ENCODE data around the gene PNKP. TPM values are rescaled to one million over a fixed set of nuclear protein-coding genes. Genes with fewer than 3 reads are reported as not detected.

The PNKP gene
- 38.9 TPM for polyA plus RNA-seq (2012; ENCODE audit: missing spikeins)

DNA sequence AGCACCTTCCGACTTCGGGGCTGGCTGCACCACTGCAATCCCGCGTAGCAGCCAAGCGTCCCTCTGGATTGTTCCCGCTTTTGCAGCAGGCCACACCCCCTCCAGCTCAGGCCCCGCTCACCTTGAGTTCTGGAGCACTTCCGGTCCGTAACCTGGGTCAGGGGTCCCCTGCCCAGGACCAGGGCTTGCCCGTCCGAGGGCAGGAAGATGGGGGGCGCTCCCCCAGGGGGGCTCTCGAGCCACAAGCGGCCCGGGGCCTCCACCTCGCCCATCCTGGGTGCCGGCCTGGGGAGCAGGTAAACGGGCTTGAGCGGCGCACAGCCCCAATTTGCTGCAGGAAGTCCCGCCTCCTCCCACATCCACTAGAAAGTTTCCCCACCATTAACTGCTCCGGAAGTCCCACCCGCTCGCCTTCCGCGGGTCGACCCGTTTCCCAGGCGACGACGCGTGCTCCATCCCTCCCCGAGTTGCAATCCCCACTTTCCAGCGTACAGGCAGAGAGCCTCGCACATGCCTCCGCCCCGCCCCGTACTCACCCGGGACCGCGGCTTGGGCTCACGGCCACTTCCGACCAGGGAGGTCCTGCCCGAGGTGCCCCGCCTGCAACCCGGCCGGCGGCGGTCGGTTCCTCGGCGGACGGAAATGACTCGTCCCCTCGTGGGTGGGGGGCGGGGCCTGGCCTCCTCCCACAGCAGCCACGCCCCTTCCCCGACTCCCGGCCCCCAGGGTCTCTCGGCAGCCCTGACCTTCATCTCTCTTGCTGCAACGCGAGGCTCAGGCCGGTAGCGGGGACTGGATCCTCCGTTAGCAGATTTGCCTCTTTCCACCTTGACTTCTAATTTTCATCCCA, at the start of gene PNKP:
TSS of gene PNKP (minus strand) at position 644 of the 850 bp plus-strand sequence. CDS start at position 272, 372 bp downstream.
- peak; percentile 98 for FAIRE-seq

DNA sequence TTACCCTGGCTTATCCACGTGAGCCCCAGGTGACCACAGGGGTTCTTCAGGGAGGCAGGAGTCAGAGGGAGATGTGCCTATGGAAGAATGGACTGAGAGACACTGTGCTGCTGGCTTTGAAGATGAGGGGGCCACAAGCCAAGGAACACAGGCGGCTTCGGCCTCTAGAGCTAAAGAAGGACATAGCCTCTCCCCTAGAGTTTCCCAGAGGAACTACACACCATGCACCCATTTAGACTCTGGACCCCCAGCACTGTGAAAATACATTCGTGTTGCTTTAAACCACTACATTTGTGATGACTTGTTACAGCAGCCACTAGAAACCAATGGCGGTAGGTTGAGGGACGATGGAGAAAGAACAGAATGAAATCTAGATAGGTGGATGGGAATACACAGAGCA, 47.9 kb upstream of the PNKP start:
- FAIRE-seq: peak; percentile 40
- TF ChIP-seq TAF1 (IDR thresholded peaks at IDR 0.05; ENCODE audit: borderline replicate concordance, low read depth, low read length): no peak
- DNase-seq (ENCODE audit: insufficient read length): no peak

More for the DNA sequence above, at the start of gene PNKP:
- DNase-seq (ENCODE audit: insufficient read length): peak; percentile 96
- peak; percentile 84 for TF ChIP-seq POLR2AphosphoS5 (IDR thresholded peaks at IDR 0.05; ENCODE audit: low read depth, low read length)
- TF ChIP-seq TAF1 (IDR thresholded peaks at IDR 0.05; ENCODE audit: borderline replicate concordance, low read depth, low read length): peak; percentile 42; the same call in 1 of the 2 replicates
- TF ChIP-seq POLR2A (IDR thresholded peaks at IDR 0.05; ENCODE audit: low read depth, low read length): peak; percentile 87

DNA sequence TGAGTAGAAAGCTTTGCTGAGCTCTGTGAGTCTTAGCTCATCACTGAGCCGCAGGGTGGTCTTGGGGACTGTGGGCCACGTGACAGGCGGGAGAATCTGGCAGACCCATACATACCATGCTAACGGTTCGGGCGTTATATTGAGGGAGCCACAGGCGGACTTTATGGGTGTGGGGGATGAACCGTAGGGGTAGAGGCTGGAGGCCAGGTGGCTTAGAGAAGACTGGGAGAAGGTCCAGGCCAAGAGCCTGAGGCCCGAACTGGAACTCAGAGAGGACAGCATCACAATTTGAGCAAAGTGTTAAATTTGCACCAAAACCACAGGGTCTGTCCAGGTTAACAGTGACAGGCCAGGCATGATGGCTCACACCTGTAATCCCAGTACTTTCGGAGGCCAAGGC, 46.3 kb upstream of the PNKP start:
- FAIRE-seq (no peak), DNase-seq (ENCODE audit: insufficient read length) (no peak)
- TF ChIP-seq TAF1 (IDR thresholded peaks at IDR 0.05; ENCODE audit: borderline replicate concordance, low read depth, low read length) (no peak), POLR2AphosphoS5 (IDR thresholded peaks at IDR 0.05; ENCODE audit: low read depth, low read length) (no peak), POLR2A (IDR thresholded peaks at IDR 0.05; ENCODE audit: low read depth, low read length) (no peak)

DNA sequence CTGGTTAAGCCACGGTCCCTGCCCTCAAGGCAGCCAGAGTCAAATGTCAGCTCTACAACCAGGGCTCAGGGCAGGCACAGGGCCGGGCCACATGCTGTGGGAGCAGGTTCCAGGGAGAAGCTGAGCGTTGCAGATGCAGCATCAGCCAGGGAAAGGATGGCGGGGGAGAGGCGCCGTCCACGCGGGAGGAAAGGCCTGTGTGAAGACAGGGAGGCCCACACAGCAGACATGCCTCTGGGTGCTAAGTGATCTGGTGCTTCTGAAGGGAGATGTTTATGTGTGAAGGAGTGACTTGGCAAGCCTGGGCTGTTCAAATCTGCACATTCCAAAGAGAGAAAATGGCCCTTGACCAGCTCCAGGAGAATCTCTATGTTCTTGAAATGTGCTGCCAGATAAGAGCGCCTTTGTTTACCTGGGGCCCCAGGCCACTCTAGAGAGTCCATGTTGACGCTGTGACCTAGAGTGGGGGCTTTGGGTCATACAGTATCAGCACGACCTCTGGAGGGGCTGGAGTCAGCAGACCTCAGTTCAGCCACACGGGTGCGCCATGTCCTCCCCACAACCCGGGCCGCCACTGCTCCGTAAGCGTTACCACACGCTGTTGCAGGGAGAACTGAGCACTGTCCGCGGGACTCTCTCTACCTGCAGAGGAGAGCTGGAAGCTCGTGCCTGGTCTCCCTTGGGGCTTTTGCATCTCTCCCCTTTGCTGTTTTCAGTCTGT, 45.7 kb upstream of the PNKP start:
- TF ChIP-seq POLR2A (IDR thresholded peaks at IDR 0.05; ENCODE audit: low read depth, low read length) (0 out of 2 replicates have a peak, but pooled peaks have one; percentile 17), TAF1 (IDR thresholded peaks at IDR 0.05; ENCODE audit: borderline replicate concordance, low read depth, low read length) (no peak), POLR2AphosphoS5 (IDR thresholded peaks at IDR 0.05; ENCODE audit: low read depth, low read length) (no peak)
- peak; percentile 84 for FAIRE-seq
- DNase-seq (ENCODE audit: insufficient read length): no peak

DNA sequence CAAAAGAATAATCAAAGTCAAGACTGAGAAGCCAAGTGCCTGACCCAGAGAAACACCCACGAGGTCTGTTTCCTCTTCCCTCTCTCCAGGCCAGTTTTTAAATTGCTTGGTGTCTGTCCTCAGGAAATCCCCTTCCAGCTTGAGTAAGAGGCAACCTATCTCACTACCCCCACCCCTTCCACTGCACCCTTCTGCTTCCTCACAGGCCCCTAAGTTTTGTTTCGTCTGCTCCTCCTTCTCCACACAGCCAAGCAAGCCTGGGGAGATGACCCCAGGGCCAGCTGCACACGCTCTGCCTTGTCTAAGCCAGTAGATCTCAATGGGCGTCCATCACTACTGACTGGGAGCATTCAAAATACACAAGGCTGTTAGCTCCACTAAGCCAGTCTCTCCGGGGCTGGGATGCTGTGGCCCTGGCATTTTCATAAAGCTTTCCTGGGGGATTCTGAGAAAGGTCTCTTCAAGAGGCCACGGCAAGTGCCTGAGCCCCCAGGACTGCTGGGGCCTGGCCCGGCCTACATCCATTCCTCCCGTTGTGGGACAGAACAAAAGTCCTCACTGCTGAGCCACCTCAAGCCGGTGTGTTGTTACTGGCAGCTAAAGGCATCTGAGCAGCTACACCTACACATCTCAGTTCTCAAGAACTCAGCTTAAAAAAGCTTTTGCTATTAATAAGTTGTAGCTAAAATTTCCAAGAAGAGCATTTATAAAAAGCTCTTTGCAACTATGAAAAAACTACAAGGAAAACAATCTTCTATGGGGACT, 44.2 kb upstream of the PNKP start:
- DNase-seq (ENCODE audit: insufficient read length): no peak
- FAIRE-seq: peak; percentile 93
- TF ChIP-seq POLR2A (IDR thresholded peaks at IDR 0.05; ENCODE audit: low read depth, low read length): peak; percentile 75
- TF ChIP-seq POLR2AphosphoS5 (IDR thresholded peaks at IDR 0.05; ENCODE audit: low read depth, low read length): peak; percentile 84
- TF ChIP-seq TAF1 (IDR thresholded peaks at IDR 0.05; ENCODE audit: borderline replicate concordance, low read depth, low read length): no peak

DNA sequence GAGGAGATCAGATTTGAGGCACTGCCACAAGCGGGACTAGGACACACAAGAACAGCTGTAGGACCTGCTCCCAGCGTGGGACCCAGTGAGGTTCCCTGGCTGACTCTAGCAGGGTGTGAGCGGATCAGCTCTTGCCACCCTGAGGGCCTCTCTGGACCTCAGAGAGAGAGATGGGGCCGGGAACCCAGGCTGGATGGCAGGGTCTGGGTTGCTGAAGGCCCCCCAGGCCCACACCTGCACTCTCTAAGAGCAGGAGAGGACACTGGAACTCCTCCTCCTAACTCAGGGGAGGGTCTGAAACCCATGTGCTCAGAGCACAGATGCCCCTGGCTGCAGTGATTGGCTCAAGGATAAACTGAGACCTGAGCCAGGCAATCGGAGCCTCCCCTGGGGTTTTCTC, 42.8 kb upstream of the PNKP start:
- no peak for TF ChIP-seq TAF1 (IDR thresholded peaks at IDR 0.05; ENCODE audit: borderline replicate concordance, low read depth, low read length)
- TF ChIP-seq POLR2AphosphoS5 (IDR thresholded peaks at IDR 0.05; ENCODE audit: low read depth, low read length): peak; percentile 3; the same call in 1 of the 2 replicates
- FAIRE-seq (no peak), DNase-seq (ENCODE audit: insufficient read length) (no peak)

DNA sequence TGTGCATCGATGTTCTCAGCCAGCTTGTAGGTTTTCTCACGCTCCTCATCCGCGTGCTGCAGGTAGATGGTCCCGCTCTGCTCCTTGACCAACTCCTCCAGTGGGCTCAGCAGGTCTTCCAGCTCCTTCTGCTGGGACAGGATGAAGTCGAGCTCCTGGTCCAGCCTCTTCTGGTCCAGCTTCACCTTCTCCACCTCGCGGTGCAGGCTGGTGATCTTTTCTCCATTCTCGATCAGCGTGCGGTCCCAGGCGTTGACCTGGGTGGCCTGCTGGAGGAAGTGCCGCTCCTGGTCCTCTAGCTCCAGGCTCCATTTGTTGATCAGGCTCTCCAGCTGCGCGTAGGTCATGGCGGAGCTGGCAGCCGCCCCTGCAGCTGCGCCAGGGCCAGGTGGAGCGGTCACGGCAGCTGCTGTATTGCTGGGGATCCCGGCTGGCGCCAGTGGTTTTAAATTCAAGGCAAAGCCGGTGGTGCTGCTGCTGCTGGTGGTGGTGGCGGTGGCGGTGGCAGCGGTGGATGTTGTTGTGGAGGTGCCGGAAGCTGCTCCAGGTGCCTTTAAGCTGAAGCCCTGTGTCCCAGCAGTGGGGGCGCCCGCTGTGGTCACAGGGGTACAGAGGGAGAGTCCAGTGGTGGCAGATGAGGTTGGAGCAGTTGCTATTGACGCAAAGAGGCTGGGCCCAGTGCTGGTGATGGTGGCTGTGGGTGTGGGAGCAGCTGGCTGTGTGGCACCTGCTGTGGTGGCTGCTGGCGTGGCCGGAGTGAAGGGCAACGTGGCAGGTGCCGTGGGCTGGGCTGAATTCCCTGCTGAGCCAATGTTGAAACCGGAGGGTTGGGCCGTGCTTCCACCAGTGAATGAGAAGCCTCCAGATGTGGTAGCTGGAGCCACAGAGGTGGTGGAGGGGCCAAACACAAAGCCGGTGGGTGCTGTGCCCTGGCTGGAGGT, 41.4 kb upstream of the PNKP start:
- DNase-seq (ENCODE audit: insufficient read length): no peak
- TF ChIP-seq POLR2A (IDR thresholded peaks at IDR 0.05; ENCODE audit: low read depth, low read length): 0 out of 2 replicates have a peak, but pooled peaks have one; percentile 1
- TF ChIP-seq POLR2AphosphoS5 (IDR thresholded peaks at IDR 0.05; ENCODE audit: low read depth, low read length): no peak
- no peak for TF ChIP-seq TAF1 (IDR thresholded peaks at IDR 0.05; ENCODE audit: borderline replicate concordance, low read depth, low read length)
- FAIRE-seq: no peak

DNA sequence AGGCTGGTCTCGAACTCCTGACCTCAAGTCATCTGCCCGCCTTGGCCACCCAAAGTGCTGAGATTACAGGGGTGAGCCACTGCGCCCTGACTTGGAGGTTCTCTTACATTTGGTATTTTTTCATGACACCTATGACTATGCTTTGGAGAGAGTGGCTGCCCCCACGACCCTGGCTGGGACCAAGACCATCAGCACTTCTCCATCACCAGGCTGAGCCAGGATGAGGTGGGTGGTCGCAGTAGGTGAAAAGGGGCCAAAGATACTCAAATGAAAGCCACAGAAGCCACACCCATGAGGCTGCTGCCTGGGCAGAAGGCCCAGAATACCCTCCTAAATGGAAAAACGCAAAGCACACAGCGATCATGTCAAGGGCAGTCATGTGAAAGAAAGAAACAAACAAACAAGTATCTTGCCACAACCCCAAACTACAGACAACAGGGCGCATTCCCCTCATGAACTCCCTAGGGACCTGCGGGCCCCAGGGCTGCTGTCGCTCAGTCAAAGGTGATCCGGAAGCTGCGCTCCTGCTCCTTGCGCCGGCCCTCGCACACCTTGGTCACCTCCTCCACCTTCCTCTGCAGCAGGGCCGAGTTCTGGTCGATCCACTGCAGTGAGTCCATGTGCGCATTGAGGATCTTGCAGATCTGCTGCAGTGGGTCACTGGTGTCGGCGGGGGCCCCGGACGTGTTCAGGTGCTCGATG, 40.5 kb upstream of the PNKP start:
- no peak for TF ChIP-seq TAF1 (IDR thresholded peaks at IDR 0.05; ENCODE audit: borderline replicate concordance, low read depth, low read length)
- TF ChIP-seq POLR2A (IDR thresholded peaks at IDR 0.05; ENCODE audit: low read depth, low read length): 0 out of 2 replicates have a peak, but pooled peaks have one; percentile 15
- TF ChIP-seq POLR2AphosphoS5 (IDR thresholded peaks at IDR 0.05; ENCODE audit: low read depth, low read length): no peak; the same call in 1 of the 2 replicates
- DNase-seq (ENCODE audit: insufficient read length): no peak
- peak; percentile 95 for FAIRE-seq

DNA sequence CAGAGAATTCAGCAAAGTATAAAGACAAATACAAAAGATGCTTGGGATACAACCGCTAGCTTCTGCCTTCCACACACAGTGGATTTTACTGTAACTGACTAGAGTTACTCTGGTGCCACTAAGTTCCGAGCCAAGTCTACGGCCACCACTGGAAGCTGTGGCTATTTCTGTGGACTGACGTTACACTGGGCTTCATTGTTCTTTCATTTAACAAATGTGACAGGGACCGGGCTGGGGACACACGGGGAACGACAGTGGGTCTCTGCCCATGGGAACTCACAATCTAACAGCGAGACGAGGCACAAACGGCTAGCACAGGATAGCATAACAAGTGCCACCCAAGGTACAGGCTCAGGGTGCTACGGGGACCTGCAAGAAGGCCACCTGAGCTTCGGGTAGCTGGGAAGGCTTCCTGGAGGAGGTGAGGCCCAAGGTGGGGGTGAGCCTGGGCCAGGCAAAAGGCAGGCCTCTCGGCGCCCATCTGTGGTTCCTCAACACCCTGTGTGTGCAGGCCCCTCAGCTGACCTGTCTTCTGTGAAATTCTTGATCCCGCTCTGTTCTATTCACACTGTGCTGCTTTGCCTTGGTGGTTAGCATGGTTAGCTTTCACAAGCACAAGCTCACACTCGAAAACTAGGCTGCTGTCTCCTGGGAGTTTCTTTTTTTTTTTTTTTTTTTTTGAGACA, 39.6 kb upstream of the PNKP start:
- peak; percentile 73 for FAIRE-seq
- no peak for DNase-seq (ENCODE audit: insufficient read length)

More for the DNA sequence above, 39.6 kb upstream of the PNKP start:
- peak; percentile 38; the same call in 1 of the 2 replicates for TF ChIP-seq POLR2A (IDR thresholded peaks at IDR 0.05; ENCODE audit: low read depth, low read length)
- TF ChIP-seq TAF1 (IDR thresholded peaks at IDR 0.05; ENCODE audit: borderline replicate concordance, low read depth, low read length): no peak
- no peak; the same call in none of the 2 replicates for TF ChIP-seq POLR2AphosphoS5 (IDR thresholded peaks at IDR 0.05; ENCODE audit: low read depth, low read length)
